HG02571 (cell line): Measurements from ENCODE around the gene DLX6.
"Not testable (repeated sequence)": the region's sequence is repeated elsewhere in the genome, so short reads cannot be mapped to it uniquely, and the experiment has no call there.

Source experiments
- ATAC-seq: cut with Tn5 transposase; IDR thresholded peaks from one replicate; pipeline ENCODE4 v1.9.1; 2021; ENCODE audit warnings: mild to moderate bottlenecking, moderate library complexity; ENCODE audit not compliant: unreplicated experiment

Gene DLX6

DNA sequence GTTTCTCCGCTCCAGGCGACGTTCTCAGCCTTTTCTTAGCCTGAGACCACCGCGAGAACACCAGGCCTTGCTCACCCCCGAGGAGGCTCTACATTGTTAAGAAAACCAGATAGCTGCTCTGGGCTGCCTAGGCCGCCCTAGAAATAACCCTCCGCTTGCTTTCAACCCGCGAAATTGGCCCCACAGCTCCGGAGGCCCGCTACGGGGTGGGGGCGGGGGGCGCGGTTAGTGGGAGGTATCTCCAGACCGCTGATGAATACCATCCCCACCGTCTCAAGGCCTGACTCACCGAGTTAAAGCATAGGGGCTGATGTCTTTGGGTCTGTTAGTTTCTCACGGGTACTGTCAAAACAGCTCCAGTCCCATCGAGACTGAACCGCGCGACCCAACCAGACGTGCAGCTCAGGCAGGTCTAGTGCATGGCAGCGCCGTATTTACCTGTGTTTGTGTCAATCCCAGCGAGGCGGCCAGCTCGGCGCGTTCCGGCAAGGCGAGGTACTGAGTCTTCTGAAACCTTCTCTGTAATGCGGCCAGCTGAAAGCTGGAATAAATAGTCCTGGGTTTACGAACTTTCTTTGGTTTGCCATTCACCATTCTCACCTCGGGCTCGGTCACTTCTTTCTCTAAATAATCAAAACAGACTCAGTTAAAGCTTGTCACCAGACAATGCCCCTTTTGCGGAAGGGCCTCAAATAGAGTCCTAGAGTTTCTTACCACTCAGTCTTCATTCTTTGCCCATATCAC lies 16.6 kb downstream of the DLX6 start:
- no peak for ATAC-seq

- ATAC-seq = no peak
Observed at GRCh38 chr7:97022491-97023306, 17.3 kb downstream of the DLX6 start.

DNA sequence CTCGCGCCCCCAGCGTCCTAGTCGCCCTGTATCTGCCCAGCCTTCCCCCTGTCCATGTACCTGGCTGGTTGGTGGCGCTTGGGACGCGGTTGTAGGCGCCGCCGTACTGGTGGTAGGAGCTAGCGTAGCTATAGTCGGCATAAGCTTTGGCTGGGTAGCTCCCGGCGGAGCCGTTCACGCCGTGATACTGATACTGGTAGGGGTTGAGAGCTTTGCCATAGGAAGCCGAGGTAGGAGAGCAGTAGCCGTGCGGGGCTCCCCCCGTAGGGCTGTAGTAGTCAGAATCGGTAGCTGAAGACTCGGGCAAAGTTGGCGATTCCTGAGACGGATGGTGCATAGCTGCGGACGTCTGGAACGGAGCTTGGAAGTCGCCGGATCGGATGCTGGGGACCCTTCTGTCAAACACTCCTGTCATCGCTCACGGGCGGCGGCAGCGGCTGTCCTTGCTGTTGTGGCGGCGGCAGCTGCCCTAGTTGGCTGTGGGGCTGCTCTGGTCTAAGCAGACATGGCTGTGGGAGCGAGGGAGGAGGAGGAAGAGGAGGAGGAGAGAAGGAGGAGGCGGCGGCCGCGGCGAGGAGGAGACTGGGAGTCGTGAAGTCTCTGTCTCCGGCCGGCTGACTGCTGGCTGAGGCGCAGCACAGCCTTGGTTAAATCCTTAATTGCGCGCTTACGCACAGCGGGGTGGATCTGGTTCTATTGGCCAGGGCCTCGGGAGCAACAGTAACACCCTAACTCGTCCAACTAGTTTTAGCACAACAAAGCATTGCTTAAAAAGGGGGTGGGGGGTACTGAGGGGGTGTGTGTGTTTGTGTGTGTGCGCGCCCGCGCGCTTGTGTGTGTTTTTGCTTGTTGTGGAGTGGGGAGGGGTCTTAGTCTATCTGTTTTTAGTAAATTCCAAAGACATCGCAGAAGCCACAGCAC lies 19.1 kb downstream of the DLX6 start, which contains the start of gene DLX5:
Gene DLX5, minus strand, starts transcription at position 623 of the 921 bp plus-strand sequence. Its CDS starts 208 bp downstream, at position 415.
- no peak for ATAC-seq

GRCh38 chr7:97025130-97025499 lies 19.8 kb downstream of the DLX6 start:
- ATAC-seq = no peak

- ATAC-seq = no peak
Observed at GRCh38 chr7:97025983-97026714, 20.8 kb downstream of the DLX6 start.

GRCh38 chr7:97026715-97027426 lies 21.5 kb downstream of the DLX6 start:
- peak; percentile 16 for ATAC-seq

DNA sequence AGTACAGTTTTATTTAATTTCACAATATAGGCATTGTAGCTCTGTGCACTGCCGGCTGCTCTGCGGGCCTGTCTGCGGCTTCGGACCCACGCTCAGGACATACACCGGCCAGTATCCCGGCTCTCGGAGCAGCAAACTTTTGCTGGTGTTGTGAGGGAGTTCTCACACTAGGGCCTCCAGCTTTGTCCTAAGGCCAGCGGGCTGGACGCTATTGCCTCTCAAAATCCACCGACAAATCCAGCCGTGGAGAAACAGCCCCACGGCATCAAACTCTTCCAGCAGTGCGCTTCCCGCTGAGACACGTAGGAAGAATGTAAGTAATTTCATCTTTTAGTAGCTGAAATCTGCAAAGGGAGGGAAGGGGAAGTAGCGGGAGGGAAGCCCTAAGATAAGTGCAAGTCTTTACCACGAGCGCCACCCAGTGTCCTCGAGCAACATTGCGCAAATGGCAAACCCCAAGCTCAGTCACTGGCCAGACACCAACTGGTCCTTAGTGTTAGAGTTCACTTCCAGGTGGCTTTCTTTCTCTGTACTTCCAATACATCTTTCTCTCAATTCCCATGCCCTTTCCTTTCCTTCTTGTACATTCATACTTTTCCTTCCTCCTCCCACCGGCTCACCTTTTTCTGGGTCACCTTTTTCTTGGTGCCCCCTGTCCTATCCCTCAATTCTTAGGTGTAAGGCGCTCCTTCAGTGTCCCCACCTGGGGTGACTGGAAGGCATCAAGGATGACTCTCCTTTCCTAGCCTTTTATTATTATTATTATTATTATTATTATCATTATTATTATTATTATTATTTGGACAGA lies 22.3 kb downstream of the DLX6 start:
- ATAC-seq = peak; percentile 91

DNA sequence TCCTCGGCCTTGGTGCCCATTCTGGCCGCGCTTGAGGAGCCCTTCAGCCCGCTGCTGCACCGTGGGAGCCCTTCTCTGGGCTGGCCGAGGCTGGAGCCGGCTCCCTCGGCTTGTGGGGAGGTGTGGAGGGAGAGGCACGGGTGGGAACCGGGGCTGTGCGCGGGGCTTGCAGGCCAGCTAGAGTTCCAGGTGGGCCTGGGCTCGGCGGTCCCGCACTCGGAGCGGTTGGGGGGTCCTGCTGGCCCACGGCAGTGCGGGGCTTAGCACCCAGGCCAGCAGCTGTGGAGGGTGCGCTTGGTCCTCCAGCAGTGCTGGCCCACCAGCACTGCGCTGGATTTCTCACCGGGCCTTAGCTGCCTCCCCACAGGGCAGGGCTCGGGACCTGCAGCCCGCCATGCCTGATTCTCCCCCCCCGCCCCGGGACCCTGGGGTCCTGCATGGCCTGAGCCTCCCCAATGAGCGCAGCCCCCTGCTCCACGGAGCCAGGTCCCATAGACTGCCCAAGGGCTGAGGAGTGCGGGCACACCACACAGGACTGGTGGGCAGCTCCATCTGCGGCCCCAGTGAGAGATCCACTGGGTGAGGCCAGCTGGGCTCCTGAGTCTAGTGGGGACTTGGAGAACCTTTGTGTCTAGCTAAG lies 29.0 kb downstream of the DLX6 start:
- ATAC-seq = not testable (repeated sequence)

DNA sequence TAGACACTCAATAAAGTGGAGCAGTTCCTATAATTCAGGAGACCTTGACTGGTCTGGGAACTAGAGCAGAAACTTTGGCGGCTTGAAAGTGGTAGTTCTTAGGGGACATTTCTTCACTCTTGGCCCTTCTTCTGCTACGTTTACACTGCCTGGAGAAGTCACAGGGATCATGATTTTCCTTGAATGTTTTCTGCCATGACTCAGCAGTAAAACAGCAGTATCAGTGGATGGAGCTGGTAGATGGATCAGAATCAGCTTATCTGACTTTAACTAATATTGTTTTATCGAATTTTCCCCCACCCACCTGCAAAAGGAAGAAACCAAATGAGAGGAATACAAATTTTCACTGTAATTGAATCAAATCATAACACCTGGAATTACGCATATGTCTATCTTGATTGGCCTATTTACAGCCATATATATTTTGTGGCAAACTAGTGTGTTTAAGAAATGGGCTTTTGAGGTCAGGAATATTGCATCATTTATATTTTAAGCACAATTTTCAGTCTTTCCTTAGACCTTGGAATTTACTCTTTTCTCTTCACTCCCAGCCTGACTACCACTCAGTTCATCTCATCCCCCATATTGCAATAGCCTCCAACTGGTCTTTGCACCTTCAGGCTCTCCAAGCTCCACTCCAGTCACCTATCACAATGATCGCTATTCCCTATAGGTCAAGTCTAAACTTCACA lies 34.2 kb downstream of the DLX6 start:
- no peak for ATAC-seq

DNA sequence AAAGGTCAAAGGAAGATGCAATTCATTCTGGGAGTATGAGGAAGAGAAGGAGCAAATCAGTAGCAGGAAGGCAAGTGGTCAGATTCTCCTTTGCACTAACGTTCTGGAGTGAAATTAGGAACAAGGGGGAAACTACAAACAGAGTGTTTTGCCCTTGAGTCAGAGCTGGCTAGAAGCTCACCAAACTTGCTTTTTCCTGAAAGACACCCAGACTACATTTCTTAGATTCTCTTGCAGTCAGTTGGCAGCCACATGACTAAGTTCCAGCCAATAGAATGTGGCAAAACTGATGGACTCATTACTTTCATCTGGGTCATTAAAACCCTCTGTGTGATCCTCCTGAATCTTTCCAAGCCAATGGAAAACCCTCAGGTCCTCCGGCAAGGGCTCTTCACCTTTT lies 37.9 kb downstream of the DLX6 start:
- ATAC-seq = no peak
